MM.1S (cell line): ENCODE results near the gene SERPINA3.

Experiments used
- DNase-seq: peaks from one replicate; pipeline ENCODE4 v3.0.0-alpha.2; 2015
- H2AFZ ChIP-seq: fragments of 300-600 bp; sonication (generic); 2 replicates; pipeline ENCODE4 v1.6.0; 2016; ENCODE audit warnings: antibody characterized with exemption, low read length
- H3F3A ChIP-seq: fragments of 300-600 bp; sonication (generic); 2 replicates; pipeline ENCODE4 v1.6.1; 2016; ENCODE audit warnings: mild to moderate bottlenecking, antibody characterized with exemption, low read length, moderate library complexity, mixed read lengths; ENCODE audit not compliant: insufficient read depth
- H3K27ac ChIP-seq: fragments of 300-600 bp; sonication (generic); 2 replicates; pipeline ENCODE4 v1.5.1; 2016; ENCODE audit warnings: mild to moderate bottlenecking, low read length
- H3K27me3 ChIP-seq: fragments of 300-600 bp; sonication (generic); replicated peaks from 2 replicates; pipeline ENCODE4 v1.6.0; 2016; ENCODE audit warnings: low read length; ENCODE audit not compliant: insufficient read depth
- H3K36me3 ChIP-seq: fragments of 300-600 bp; sonication (generic); replicated peaks from 2 replicates; pipeline ENCODE4 v1.6.1; 2016; ENCODE audit warnings: mild to moderate bottlenecking, low read length, mixed read lengths; ENCODE audit not compliant: insufficient read depth
- H3K4me1 ChIP-seq: fragments of 300-600 bp; sonication (generic); 2 replicates; pipeline ENCODE4 v1.6.1; 2016; ENCODE audit warnings: low read length, mixed read lengths
- H3K4me2 ChIP-seq: fragments of 300-600 bp; sonication (generic); 2 replicates; pipeline ENCODE4 v1.6.0; 2016; ENCODE audit warnings: low read depth, low read length
- H3K4me3 ChIP-seq: fragments of 300-600 bp; sonication (generic); 2 replicates; pipeline ENCODE4 v1.5.1; 2016; ENCODE audit warnings: low read length, mixed read lengths
- H3K79me2 ChIP-seq: fragments of 300-600 bp; sonication (generic); 2 replicates; pipeline ENCODE4 v1.6.1; 2016; ENCODE audit warnings: mixed run types, low read length, mixed read lengths
- H3K9ac ChIP-seq: fragments of 300-600 bp; sonication (generic); 2 replicates; pipeline ENCODE4 v1.6.1; 2016; ENCODE audit warnings: low read length, mixed read lengths
- H3K9me2 ChIP-seq: fragments of 300-600 bp; sonication (generic); replicated peaks from 2 replicates; pipeline ENCODE4 v1.6.1; 2016; ENCODE audit warnings: mild to moderate bottlenecking, low read length, mixed read lengths; ENCODE audit not compliant: insufficient read depth
- H3K9me3 ChIP-seq: fragments of 300-600 bp; sonication (generic); replicated peaks from 2 replicates; pipeline ENCODE4 v1.6.1; 2016; ENCODE audit warnings: mild to moderate bottlenecking, low read length, mixed read lengths; ENCODE audit not compliant: insufficient read depth
- H4K20me1 ChIP-seq: fragments of 300-600 bp; sonication (generic); 2 replicates; pipeline ENCODE4 v1.6.1; 2016; ENCODE audit warnings: mild to moderate bottlenecking, low read length, moderate library complexity, mixed read lengths; ENCODE audit not compliant: insufficient read depth
- CTCF ChIP-seq: fragments of 300-600 bp; sonication (generic); IDR thresholded peaks from 2 replicates; pipeline ENCODE4 v1.5.1; 2016; ENCODE audit warnings: antibody characterized with exemption, low read length, mixed read lengths
- EZH2 ChIP-seq: fragments of 300-600 bp; sonication (generic); optimal IDR thresholded peaks from 2 replicates; pipeline ENCODE3; 2017; ENCODE audit warnings: low read depth, mild to moderate bottlenecking, antibody characterized with exemption, low read length, mixed read lengths
- EZH2phosphoT487 ChIP-seq: fragments of 300-600 bp; sonication (generic); IDR thresholded peaks from 2 replicates; pipeline ENCODE4 v1.6.1; 2018; ENCODE audit warnings: antibody characterized with exemption, low read length

Gene SERPINA3

GRCh38 chr14:94625353-94625635 lies 13.1 kb downstream of the SERPINA3 start:
- no peak for DNase-seq
- Histone ChIP-seq H3K4me3 (no peak overlapping the region), H3K79me2 (no peaks in the 10 kb centered on the region), H3F3A (no peaks in the 10 kb centered on the region), H3K4me2 (no peak overlapping the region), H3K27ac (no peak overlapping the region), H3K36me3 (no peaks in the 10 kb centered on the region), H3K9me2 (no peaks in the 10 kb centered on the region), H4K20me1 (no peaks in the 10 kb centered on the region), H3K4me1 (no peaks in the 10 kb centered on the region), H3K9ac (no peak overlapping the region), H3K9me3 (no peaks in the 10 kb centered on the region), H2AFZ (no peak overlapping the region), H3K27me3 (0 out of 2 replicates have a peak, but pooled peaks cover 6% of the 10 kb centered on the region)
- TF ChIP-seq EZH2phosphoT487, result no peak
- TF ChIP-seq CTCF, result no peak
- TF ChIP-seq EZH2, result no peak

- no peaks in the 10 kb centered on the region for H3K4me1 ChIP-seq
These were observed 16.4 kb downstream of the SERPINA3 start for GRCh38 chr14:94628578-94628977.

GRCh38 chr14:94630396-94630795 lies 18.2 kb downstream of the SERPINA3 start:
- H3K4me1 ChIP-seq, result no peaks in the 10 kb centered on the region
- H3K9ac ChIP-seq, result no peak overlapping the region
- no peak overlapping the region for H3K4me3 ChIP-seq
- H3K36me3 ChIP-seq, result no peaks in the 10 kb centered on the region
- H3K9me2 ChIP-seq, result no peaks in the 10 kb centered on the region
- no peak for TF ChIP-seq EZH2phosphoT487
- TF ChIP-seq CTCF, result no peak
- TF ChIP-seq EZH2, result no peak
- no peak for DNase-seq
- H3K27ac ChIP-seq, result no peak overlapping the region
- H4K20me1 ChIP-seq, result no peaks in the 10 kb centered on the region
- no peaks in the 10 kb centered on the region for H3K9me3 ChIP-seq
- H3F3A ChIP-seq, result no peaks in the 10 kb centered on the region
- H2AFZ ChIP-seq, result no peak overlapping the region
- no peak overlapping the region for H3K4me2 ChIP-seq
- H3K79me2 ChIP-seq, result no peaks in the 10 kb centered on the region
- no peaks in the 10 kb centered on the region for H3K27me3 ChIP-seq

More at GRCh38 chr14:94628578-94628977, 16.4 kb downstream of the SERPINA3 start:
- no peak overlapping the region for H3K4me2 ChIP-seq
- no peak overlapping the region for H3K9ac ChIP-seq
- no peaks in the 10 kb centered on the region for H3K79me2 ChIP-seq
- no peak for TF ChIP-seq EZH2
- TF ChIP-seq EZH2phosphoT487, result no peak
- TF ChIP-seq CTCF, result no peak
- H3K27ac ChIP-seq, result no peak overlapping the region
- H2AFZ ChIP-seq, result no peak overlapping the region
- no peak for DNase-seq
- H3F3A ChIP-seq, result no peaks in the 10 kb centered on the region
- H3K9me2 ChIP-seq, result no peaks in the 10 kb centered on the region
- no peaks in the 10 kb centered on the region for H3K36me3 ChIP-seq
- no peaks in the 10 kb centered on the region for H3K9me3 ChIP-seq
- no peak overlapping the region for H3K4me3 ChIP-seq
- H3K27me3 ChIP-seq, result 0 out of 2 replicates have a peak, but pooled peaks cover 6% of the 10 kb centered on the region
- H4K20me1 ChIP-seq, result no peaks in the 10 kb centered on the region

GRCh38 chr14:94631050-94631449 lies 18.9 kb downstream of the SERPINA3 start:
- Histone ChIP-seq H3K4me3 (no peak overlapping the region), H3K79me2 (no peaks in the 10 kb centered on the region), H3K27ac (no peak overlapping the region), H3K27me3 (no peaks in the 10 kb centered on the region), H3K4me1 (no peaks in the 10 kb centered on the region), H3K9me2 (no peaks in the 10 kb centered on the region), H2AFZ (no peak overlapping the region), H3K9ac (no peak overlapping the region), H4K20me1 (no peaks in the 10 kb centered on the region), H3K36me3 (no peaks in the 10 kb centered on the region), H3F3A (no peaks in the 10 kb centered on the region), H3K9me3 (no peaks in the 10 kb centered on the region), H3K4me2 (no peak overlapping the region)
- DNase-seq, result no peak
- no peak for TF ChIP-seq CTCF
- TF ChIP-seq EZH2, result no peak
- no peak for TF ChIP-seq EZH2phosphoT487
